ENCODE measurements around the gene GAK.

The GAK gene

DNA sequence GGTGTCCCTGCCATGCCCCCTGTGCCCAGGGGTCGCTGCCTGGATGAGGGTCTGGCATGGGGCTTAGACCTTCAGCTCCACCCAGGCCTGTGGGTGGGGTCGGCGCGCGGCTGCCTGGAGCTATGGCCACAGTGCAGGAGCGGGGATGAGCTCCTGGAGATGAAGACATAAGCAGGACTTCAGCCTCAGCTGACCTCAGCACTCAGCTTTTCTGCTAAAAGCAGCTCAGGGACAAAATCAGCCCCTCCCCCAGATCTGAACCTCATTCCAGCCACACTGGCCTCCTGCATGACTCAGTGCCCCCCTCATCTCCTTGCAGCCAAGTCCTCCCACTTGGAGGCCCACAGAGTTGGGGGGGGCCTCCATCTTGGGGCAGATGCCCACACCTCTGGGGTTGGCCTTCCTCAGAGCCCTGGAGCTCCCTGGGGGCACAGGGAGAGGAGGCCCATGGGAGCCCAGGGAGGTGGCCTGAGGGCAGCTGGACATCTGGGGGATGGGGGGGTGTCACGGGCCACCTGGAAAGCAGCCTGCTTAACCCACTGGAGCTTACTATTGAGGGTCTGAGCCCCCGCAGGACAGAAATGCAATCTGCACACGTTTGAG lies 86.8 kb downstream of the GAK start:
- no peak for DNase-seq

DNA sequence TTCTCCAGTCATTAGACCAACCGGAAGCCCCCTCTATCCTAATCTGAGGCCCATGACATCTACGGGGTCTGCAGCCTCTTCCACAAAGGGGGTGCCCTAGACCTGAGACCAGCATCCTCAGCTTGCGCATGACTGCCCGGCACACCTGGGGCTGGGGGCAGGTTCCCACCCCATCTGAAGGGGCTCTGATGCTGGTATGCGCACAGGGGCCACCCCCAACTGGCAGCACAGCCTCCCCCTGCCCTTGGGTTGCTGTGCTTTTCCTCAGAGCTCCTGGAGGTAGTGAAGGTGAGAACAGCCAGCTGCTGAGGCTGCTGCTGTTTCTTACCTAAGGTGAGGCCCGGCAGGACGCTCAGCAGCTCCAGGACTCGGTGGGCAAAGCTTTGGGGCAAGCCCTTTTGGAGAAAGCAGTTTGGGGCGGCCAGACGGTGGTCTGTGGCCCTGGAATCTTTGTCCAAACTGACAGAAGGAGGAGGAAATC lies 87.3 kb downstream of the GAK start:
- no peak for DNase-seq

DNA sequence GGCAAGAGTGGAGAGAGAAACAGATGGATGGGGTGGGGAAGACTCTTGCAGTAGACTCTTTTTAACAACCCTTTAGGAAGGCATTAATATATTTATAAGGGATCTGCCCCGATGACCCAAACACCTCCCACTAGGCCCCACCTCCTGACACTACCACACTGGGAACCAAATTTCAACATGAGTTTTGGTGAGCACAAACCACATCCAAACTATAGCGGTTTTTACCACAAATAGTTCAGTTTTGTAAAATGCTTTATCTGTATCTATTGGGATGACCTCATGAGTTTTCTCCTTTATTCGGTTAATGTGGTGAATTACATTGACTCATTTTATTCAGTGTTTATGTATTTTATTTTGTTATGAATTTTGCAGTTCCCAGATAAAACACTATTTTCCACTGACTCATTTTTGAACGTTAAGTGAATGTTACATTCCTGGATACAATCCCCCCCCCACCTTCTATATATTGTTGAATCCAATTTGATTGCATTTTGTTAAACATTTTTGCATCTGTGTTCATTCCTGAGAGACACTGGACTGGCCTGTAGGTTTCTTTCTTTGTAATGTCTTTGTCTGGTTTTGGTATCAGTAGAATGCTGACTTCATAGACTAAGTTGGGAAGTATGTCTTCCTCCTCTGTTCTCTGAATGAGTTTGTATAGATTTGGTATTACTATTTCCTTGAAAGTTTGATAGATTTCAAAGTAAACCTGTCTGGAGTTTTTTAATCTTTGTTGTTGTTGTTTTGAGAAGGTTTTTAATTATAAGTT lies 92.3 kb downstream of the GAK start:
- no peak for DNase-seq

DNA sequence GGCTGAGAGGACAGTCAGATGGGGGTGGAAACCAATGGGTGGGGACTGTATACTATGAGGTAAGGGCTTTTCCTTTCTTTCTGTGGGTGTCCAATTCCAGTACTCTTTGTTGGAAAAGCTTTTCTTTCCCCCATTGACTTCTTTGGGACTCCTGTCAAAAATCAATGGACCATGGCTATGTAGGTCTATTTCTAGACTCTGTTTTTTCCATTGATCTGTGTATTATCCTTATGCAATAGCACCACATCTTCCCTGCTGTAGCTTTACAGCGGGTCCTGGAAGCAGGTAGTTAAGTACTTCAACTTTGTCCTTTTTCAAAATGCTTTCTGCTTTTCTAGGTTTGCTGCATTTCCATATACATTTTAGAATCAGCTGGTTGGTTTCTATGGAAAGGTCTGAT lies 94.3 kb downstream of the GAK start:
- DNase-seq = no peak

DNA sequence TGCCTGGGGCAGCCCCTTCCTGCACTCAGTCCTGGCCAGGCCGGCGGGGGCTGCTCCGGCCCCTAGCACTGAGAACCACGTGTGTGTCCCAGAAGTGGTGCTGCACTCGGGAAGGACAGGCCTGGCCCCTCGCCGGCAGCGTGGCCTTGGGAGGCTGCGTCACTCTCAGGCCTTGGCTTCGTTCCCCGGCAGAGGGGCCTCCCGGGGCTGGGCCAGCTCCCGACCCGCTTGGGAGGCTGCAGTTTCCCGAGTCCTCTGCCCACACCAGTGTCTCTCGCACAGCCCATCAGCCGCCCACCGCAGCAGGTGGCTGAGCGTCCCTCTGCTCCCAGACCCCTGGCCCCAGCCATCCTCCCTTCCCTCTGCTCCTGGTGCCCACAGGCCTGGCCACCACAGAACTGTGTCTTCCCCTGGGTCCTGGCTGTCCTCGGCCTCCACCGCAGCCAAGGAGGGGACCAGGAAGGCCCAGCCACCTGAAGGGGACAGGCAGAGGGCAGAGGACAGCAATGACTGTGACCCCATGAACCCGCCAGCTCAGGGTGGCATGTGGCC lies 95.3 kb downstream of the GAK start:
- DNase-seq = no peak

DNA sequence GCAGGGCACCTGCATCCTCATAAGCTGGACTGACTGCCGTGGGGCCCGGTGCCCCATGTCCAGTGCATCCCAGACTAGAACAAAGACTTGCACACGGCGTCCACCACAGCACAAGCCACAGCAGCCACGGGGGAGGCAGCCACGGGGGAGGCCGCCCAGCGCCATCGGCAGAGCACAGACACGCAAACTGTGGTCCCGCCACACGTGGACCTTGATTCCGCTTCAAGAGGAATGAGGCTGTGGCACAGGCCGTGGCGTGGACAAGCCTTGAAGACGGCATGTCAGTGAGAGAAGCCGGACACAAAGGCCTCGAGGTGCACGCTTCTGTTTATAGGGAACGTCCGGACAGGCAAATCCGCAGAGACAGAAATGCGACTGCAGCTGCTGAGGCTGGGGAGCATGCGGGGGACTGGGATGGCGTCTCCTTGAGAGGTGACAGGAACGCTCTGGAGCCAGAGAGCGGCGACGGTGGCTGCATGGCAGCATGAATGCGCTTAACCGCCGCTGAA lies 96.1 kb downstream of the GAK start:
- DNase-seq = no peak

DNA sequence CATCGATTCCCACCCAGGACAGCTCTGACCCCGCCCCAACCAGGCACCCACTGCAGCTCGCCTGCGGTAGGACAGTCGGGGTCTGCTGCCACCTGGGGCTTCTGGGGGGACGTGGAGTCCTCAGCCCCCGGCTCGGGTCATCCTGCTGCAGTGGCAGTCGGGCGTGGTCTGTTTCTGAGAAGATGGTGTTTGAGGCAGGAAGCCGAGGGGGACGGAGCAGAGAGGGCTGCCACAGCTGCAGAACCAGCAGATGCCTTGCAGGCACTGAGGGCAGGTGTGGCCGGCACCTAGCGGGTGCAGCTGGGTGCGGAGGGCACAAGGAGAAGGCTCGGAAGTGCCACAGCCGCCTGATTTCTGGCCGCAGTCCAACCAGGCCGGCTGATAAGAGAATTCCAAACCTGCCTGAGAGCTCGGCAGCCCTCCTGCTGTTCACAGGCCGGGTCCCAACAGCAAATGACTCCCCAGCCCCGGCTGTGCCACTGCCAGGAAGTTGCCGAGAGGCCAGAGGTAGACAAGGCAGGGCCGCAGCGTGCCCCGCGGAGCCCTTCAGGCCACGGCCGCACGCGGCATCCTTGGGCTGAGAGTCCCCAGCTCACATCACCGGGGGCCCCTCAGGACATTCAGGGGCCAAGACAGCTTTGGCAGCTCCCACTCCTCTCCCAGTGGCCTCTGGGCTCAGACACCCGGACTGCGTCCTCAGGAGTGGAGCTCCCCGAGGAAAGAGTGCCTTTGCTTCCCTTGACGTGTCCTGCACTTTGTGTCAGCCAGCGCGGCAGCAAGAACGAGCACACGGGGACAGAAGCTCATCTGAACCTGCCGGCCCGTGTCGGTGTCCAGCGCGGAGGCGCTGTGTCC lies 96.7 kb downstream of the GAK start:
- no peak for DNase-seq

DNA sequence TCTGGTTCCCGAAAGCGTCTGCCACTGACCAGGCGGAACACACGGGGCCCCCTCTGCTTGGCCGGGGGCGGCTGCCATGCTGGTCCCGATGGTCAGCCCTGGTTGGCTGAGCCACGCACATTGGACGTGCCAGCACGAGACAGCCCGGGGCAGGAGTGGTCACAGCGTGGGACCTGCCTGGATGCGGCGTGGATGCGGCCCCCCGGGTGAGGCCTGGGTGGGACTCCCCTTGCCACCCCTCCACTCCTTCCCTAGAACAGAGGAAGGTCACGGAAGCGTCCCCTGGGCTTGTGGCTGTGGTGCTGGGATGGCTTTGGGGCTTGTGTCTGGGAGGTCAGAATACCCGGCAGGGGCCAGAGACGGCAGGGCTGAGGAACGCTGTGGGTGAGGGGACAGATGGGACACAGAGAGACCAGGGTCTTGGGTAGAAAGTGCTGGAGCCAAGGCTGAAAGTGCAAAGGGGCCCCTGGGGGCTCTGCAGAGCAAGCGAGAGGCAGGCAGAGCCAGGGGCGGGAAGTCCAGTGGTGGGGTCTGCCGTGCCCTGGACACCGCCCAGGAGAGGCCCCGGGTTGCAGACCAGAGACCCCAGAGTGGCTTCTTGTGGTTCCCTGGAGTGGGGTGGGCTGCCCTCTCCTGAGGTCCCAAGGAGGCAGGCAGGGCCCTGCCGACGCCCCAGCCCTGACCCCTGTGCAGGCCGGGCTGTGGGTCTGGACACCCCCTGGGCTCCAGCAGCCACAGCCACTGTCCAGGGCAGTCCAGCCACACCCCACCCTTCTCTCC lies 97.6 kb downstream of the GAK start:
- DNase-seq = no peak

DNA sequence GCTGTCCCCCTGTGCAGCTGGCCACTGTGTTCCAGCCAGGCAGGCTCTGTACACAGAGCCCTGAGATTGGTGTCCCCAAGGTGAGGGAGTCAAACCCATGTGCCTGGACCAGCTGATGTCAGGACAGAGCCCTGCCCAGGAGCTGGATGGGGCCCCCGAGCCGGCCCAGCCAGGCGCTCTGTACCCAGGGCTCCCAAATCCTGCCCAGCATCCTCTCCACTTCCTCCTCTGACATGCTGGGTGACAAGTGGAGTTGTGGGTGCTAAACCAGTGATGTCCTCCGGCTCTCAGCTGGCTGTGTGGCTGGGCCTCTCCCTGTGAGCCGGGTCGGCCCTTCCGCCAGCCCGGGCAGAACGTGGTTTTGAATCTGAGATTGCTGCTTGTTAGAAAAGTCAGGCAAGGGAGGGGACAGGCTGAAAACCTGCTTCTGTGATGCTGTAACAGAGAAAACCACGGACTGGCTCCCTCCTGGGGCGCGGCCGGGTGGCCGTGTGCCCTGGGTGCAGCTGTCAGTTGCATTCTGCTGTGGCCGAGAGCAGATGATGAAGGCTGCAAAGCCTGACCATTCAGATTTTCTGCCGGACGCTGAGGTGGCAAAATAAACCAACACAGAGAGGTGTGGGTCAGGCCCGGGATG lies 98.3 kb downstream of the GAK start:
- no peak for DNase-seq

DNA sequence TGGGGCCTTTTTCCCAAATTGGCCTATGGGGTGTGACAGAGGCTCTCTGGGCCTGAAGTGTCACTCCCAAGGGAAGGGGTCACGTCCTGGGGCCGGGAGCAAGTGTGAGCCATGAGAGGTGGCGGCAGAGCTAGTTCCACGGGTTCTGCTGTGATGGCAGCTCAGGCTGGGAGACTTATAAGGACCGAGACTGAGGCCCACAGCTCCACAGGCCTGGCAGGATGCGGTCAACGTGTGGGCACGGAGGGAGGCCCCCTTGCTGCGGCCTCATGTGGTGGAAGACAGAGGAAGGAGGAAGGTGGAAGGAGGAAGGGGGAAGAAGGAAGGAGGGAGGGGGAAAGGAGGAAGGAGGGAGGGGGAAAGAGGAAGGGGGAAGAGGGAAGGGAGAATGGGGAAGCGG lies 99.0 kb downstream of the GAK start:
- DNase-seq = no peak

DNA sequence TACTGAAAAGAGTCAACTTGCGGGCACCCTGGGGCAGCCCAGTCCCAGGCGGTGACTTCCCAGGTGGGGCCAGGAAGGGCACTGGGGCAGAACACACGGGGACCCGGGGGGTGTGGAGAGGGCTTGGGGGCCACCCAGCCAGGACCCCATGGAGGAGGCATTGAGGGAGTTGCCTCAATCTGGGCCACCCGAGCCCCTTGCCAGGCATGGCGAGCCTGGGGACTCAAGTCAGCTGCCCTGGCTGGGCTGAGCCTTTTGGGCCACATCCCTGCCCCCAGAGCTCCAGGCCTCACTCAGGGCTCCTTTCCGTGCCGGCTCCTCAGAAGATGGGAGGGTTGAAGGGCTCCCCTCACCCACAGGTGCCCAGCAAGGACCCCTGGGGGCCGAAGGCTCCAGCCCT lies 99.6 kb downstream of the GAK start:
- DNase-seq = no peak

DNA sequence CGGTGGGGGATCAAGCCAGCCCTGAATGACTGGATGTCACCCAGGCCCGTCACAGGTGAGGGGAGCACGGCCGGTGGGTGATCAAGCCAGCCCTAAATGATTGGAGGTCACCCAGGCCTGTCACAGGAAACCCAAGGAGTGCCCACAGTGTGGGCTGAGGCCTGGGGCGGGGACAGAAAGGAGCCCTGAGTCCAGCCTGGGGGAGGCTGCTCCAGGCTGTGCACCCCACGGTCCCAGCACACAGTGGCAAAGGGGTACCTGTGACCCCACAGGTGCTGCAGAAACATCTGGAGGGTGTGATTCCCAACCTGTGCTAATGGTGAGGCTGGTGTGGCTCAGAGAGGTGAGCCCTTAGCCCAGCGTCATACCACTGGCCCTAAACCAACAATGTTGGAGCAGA lies 100.0 kb downstream of the GAK start:
- DNase-seq = no peak

DNA sequence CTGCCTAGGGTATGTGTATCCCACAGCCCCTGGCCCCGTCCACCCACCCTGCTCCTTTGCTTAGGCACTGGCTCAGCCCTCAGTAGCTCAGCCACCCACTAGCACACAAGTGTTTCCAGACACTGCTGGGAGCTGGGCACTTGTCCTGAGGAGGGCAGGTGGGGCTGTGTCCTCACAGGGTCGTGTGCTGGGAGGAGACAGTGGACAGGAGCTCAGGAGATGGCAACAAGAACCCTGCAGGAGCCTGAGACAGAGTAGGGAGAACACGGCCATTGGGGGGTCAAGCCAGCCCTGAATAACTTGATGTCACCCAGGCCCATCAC lies 100.7 kb downstream of the GAK start:
- DNase-seq = no peak

DNA sequence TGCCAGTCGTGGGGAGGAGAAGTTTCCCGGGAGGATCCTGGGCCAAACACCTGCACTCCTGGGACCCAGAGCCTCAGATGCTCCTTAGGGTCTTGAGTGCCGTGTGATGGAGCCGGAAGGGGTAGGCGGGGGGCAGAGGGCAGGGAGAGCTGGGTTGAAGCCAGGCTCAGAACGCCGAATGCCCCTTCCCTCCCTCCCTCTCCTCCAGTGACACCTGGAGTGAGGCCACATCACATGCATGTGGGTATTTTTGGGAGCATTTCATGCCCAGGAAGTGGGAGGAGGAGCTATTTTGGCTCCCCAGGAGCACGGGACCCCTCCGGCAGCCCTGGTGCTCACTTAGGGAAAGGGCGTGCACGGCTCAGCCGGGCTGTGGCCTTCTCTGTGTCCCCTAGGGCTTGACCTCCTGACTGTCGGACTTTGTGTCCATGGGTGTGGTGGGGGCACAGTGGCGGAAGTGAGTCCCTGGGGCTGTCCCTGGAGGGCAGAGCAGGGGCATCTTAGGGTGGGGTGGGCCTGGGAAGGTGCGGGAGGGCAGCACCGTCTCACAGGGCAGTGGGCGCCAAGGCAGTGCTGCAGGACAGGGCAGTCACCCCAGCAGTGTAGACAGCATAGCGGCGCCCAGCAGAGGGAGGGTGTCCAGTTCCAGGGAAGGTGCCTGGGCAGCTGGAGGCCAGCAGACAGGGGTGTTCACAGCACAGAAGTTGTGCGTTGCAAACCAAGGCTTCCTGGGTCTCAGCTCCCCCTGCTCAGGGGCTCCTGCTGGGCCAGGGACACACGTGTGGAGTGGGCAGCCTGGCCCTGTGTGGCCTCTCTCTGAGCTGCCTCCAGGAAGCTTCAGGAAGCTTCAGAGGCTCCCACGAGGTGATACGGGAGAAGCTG lies 101.3 kb downstream of the GAK start:
- no peak for DNase-seq

DNA sequence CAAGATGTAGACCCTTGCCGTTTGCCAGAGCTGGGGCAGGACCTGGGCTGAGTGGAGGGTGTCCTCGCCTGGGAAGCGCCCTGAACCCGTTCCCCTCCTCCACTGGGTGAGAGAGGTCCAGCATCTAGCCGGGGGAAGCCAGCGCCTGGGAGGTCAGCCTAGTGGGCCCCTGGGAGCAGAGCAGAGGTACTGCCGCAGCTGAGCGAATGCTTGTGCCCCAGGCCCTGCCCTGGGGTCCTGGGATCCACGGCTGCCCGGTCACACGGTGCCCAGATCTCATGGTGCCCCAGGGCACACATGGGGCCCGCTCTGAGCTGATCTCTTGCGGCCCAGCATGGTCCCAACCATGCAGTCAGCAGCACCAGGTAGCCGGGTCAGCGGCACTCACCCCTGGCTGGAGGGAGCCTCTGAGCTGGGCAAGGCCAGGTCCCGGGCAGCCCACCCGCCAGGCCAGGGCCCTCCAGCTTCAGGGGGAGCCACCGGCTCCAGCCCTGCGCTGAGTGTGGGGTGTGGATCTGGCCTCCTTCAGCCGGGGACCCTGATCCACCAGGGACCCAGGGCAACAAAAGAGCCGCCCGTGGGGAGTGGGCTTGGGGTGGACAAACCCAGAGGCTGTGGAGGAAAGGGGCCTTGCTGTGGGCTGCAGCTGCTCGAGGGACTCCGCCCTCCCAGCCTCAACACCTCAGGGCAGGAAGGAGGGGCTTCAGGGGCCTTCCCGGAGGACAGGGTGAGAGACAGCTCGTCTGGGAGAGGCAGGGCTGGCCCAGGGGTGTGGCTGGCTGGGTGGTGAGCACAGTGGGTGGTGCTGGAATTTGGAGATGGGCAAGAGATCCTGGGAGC lies 102.1 kb downstream of the GAK start:
- no peak for DNase-seq

DNA sequence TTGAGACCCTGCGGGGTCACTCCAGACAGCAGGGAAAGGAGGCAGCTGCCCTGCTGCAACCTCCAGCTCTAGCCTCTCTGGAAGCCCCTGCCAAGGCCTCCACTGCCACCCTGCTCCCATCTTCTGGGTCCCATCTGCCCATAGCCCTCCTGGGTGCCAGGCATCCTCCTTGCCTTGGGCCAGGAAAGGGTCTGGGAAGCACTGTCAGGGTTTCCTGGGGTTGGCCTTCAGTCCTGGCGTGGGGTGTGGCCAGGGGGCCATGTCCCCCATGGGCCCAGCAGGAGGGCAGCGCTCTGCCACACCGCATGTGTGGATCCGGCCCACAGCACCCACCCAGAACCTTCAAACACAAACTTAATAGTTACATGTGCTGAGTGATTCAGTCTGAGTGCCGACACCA lies 102.8 kb downstream of the GAK start:
- no peak for DNase-seq

DNA sequence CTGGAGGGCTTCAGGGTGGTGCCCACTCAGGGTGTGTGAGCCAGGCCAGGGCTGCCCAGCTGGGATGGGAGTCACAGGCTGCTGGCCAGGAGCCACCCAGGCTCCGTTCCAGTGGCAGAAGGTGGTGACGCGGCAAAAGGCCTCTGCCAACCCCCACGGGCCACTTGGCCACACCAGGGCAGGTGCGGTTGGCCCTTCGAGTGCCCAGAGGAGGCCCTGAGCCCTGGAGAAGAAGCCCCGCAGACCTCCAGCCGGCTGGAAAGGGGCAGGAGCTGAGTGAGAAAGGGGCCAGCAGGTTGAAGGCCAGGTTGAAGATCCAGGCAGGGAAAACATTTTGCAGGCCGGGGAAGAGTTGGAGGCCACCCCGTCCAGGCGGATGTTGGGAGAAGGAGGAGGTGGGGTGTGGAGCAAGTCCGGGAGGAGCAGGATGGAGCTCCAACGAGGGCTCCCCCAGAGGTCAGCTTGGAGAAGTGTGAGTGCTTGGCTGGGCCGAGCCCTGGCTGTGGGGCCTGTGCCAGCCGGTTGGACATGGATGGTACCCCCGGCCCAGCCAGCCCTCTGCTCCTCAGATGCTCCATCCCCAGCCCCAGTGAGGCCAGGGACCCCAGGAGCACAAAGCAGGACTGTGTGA lies 103.4 kb downstream of the GAK start:
- DNase-seq = no peak

DNA sequence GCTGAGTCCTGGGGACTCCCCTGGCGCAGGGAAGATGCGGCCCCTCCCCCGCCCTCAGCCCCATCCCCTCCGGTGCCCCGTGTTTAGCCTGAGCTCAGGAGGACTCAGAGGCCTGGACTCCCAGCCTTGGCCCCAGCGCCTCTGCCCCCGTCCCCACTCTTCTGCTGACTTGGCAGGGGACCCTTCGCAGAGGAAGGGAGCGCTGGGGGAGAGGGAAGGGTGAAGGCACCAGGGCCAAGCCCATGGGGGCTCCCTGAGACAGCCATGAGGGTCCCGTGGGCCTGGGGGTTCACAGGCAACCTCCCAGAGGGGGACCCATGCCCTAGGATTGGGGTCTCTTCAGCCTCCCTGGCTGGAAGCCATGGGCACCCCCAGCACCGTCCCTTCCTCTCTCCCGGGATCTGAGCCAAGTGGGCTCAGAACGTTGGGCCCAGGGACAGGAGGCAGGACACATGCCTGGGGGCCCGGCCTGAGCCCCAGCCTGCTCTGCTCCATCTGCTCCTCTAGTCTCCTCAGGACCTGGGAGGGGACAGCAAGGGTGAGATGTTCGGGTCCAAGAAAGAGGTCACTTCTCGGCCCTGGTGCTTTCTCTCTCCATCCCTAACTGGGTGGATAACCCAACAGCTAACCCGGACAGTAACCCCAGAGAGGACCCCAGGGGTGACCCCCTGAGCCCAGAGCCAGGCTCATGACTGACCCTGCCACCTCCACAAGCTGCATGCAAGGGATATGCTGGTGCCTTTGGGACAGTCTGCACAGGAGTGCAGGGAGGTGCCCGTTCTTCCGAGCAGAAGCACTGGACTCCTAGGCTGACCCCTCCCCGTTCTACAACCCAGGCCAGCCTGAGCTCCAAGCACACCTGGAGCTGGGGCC lies 104.7 kb downstream of the GAK start:
- DNase-seq = no peak
